Measurements from ENCODE around the gene PANX1.

The PANX1 gene

DNA sequence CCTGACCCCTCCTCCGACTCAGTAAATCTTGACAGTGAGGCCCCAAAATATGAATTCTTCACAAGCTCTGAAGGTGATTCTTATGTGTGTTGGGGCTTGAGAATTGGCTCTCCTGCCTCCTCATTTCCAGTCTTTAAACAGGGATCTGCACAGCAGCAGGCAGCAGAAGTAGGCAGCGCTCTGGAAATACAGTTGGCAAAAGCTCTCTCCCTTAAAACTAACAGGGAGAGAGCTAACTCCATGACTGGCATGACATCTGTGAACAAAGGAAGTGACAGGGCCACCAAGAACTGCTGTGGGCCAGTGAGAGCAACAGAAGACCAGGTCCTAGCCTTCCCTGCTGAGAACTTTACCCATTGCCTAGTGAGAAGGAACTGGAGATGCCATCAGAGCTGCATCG lies 70.1 kb downstream of the PANX1 start:
- Mint-ChIP-seq H3K9me3 (no peaks in the 10 kb centered on the region), H3K27me3 (ENCODE audit: low read depth) (no peaks in the 10 kb centered on the region), H3K4me3 (no peak overlapping the region), H3K36me3 (ENCODE audit: low read depth) (no peaks in the 10 kb centered on the region), H3K4me1 (peaks cover 6% of the 10 kb centered on the region), H3K27ac (no peak overlapping the region)
- TF ChIP-seq, protein P1, sequence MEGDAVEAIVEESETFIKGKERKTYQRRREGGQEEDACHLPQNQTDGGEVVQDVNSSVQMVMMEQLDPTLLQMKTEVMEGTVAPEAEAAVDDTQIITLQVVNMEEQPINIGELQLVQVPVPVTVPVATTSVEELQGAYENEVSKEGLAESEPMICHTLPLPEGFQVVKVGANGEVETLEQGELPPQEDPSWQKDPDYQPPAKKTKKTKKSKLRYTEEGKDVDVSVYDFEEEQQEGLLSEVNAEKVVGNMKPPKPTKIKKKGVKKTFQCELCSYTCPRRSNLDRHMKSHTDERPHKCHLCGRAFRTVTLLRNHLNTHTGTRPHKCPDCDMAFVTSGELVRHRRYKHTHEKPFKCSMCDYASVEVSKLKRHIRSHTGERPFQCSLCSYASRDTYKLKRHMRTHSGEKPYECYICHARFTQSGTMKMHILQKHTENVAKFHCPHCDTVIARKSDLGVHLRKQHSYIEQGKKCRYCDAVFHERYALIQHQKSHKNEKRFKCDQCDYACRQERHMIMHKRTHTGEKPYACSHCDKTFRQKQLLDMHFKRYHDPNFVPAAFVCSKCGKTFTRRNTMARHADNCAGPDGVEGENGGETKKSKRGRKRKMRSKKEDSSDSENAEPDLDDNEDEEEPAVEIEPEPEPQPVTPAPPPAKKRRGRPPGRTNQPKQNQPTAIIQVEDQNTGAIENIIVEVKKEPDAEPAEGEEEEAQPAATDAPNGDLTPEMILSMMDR (IDR thresholded peaks at IDR 0.05; ENCODE audit: unreplicated experiment in 3 of 3): no peak

DNA sequence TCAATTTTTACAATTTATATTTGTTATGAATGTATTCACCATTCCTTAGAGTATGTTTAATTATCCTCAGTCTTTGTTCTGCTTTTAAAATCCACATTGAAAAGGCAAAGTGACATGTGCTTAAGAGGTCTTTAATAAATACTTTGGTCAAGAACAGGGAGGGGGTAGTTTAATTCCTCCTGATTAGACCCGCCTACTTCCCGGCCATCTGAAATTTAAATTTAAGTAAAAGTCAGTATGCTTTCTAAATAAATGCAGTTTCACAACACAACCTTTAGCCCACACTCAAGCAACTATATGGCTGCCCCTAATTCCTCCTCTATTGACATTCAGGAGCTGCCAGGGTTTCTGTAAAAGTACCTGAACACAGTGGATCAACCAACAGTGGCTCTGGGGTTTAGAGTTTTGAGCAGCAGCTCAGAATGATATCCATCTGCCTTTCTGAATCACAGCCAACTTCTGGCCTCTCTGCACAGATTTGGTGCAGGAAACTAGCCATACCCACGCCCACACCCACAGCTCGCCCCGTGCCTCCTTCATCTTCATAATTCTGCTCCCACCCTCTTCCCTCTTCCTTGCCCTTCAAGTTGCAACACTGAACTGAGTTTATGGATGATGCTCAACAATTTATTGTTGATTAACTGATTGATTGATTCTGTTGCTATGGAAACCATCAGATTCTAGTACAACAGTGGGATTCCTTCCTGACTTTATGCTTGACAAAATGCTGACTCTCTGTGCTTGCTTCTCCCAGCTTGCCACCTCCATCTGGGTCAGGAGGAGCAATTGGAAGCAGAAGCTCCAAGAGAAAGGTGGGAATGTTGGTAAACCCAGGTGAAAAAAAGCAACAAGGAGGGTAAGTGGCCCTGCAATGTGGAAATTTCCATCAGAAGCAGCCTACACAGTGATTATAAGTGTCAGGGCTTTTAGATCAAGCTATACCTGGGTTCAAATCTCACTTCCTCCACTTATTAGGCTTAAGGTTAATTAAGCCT lies 70.8 kb downstream of the PANX1 start:
- TF ChIP-seq, protein P1 (IDR thresholded peaks at IDR 0.05; ENCODE audit: unreplicated experiment in 3 of 3): no peak
- Mint-ChIP-seq H3K27me3 (ENCODE audit: low read depth) (no peaks in the 10 kb centered on the region), H3K4me3 (no peak overlapping the region), H3K4me1 (peaks cover 6% of the 10 kb centered on the region), H3K36me3 (ENCODE audit: low read depth) (no peaks in the 10 kb centered on the region), H3K27ac (no peak overlapping the region), H3K9me3 (no peaks in the 10 kb centered on the region)

DNA sequence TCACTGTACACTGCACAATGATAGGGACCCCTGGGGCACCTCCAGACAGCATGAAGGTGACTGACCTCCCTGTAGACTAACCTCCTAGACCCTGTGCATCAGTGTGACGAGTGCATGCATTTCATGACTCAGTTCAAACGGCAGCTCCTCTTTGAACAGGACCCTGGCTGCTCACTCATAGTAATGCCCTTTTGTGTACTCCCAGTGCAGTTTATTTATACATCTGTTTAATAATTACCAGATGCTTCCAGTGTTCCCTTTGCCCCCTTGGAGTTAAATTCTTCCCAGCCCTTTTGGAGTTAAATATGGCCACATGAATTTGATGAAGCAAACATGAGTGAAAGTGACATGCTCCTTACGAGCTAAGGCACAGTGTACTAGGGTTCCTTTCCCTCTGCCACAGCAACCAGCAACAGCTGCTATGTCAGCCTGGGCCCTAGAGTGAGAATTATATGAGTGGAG lies 72.4 kb downstream of the PANX1 start:
- TF ChIP-seq, protein P1 (IDR thresholded peaks at IDR 0.05; ENCODE audit: unreplicated experiment in 3 of 3): no peak
- H3K27me3 Mint-ChIP-seq (ENCODE audit: low read depth): no peaks in the 10 kb centered on the region
- peak overlapping the region in 2 of 3 experiments; percentile 20 to 65 for H3K27ac Mint-ChIP-seq
- H3K4me1 Mint-ChIP-seq: peaks cover 6% of the 10 kb centered on the region
- H3K9me3 Mint-ChIP-seq: peaks cover 2% of the 10 kb centered on the region
- no peaks in the 10 kb centered on the region for H3K36me3 Mint-ChIP-seq (ENCODE audit: low read depth)
- no peak overlapping the region for H3K4me3 Mint-ChIP-seq

DNA sequence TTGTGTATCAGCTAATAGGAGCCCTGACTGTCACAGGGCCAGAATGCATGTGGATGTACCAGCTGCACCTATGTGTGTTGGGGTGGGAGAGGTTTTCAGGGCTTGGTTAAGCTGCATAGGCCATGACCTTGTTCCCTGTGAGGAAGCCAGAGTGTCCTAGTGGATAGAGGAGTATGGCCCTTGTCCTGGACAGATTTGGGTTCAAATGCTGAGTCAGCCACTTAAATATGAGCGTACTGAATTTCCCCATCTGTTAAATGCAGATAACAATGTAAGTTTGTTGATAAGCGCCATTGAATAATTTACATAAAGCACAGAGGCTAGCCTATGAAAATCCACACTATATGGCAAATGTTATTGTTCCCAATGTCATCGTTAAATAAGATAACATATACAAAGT lies 74.4 kb downstream of the PANX1 start:
- peaks cover 6% of the 10 kb centered on the region for H3K4me1 Mint-ChIP-seq
- no peaks in the 10 kb centered on the region for H3K27me3 Mint-ChIP-seq (ENCODE audit: low read depth)
- H3K36me3 Mint-ChIP-seq (ENCODE audit: low read depth): no peaks in the 10 kb centered on the region
- H3K9me3 Mint-ChIP-seq: peaks cover 3% of the 10 kb centered on the region
- H3K4me3 Mint-ChIP-seq: no peak overlapping the region
- no peak overlapping the region for H3K27ac Mint-ChIP-seq
- TF ChIP-seq, protein P1 (IDR thresholded peaks at IDR 0.05; ENCODE audit: unreplicated experiment in 3 of 3): no peak

DNA sequence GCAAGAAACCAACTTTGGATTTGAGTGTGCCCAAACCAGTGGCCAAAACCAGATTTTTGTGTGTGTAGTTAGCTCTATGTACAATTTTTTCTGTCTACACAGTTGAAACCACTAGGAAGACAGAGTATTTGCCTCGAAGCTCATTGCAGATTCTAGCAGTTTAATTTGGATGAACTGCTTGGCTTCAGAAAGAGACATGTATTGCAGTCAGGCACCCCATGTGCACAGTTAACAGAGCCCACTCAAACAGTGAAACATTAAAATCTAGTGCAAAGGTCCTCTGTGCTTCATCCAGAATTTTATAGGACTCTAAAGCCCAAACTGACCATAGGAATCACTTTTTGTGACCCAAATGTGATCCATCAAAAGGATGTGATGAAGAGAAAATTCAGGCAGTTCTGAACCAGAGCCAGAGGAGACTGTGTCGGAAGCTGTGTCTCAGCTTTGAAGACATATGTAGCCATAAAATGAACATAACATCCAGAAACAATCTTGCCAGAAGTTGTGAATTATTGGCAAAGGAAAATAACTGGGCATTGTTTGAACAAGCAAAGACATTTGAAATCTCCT lies 82.7 kb downstream of the PANX1 start:
- Mint-ChIP-seq H3K27me3 (ENCODE audit: low read depth) (peaks cover 4% of the 10 kb centered on the region), H3K36me3 (ENCODE audit: low read depth) (no peaks in the 10 kb centered on the region), H3K4me1 (peaks cover 4% of the 10 kb centered on the region), H3K9me3 (peaks cover 6% of the 10 kb centered on the region), H3K27ac (peak overlapping the region in 1 of 3 experiments; percentile 37), H3K4me3 (no peak overlapping the region)
- TF ChIP-seq, protein P1 (IDR thresholded peaks at IDR 0.05; ENCODE audit: unreplicated experiment in 3 of 3): no peak
